NCI-H1436 treated with DMSO at 0.1 percent for 48 hours (cell line): ENCODE results near the gene ITGA6.
"Not testable (repeated sequence)": the region's sequence is repeated elsewhere in the genome, so short reads cannot be mapped to it uniquely, and the experiment has no call there.

Experiments
- DNase-seq: peaks from one replicate; lab custom pipeline; 2025; lab: John Stamatoyannopoulos, UW

The ITGA6 gene

DNA sequence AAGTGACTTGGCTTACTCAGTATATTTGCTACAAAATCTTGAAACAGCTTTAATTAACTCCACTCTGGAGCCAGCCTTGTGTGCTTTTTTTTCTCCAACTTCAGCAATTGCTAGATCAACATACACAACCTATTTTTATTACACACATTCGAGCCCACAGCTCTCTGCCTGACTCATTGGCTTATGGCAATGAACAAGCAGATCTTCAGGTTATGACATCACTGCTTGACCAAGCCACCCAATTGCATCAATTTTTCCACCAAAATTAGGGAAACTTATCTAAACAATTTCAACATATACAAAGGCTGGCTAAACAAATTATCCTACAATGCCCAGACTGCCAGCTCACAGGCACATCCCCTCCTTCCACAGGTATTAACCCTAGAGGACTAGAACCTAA, 88.9 kb downstream of the ITGA6 start:
- no peak for DNase-seq

GRCh38 chr2:172518995-172519394, 91.6 kb downstream of the ITGA6 start:
- no peak for DNase-seq

DNA sequence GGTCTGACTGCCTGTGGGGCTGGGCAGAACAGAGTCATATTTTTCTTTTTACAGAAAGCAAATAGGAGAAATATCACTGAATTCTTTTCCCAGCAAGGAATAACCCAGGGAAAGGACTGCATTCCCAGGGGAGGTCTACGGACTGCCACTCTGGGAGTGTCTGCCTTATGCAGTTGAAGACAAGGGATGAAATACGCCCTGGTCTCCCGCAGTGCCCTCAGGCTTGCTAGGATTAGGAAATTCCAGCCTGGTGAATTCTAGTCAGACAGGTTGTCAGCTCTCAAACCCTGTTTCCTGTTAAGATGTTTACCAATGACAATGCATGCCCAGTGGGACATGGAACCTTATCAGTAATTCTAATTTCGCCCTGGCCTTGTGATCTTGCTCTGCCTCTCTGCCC, 98.2 kb downstream of the ITGA6 start:
- DNase-seq, result no peak

DNA sequence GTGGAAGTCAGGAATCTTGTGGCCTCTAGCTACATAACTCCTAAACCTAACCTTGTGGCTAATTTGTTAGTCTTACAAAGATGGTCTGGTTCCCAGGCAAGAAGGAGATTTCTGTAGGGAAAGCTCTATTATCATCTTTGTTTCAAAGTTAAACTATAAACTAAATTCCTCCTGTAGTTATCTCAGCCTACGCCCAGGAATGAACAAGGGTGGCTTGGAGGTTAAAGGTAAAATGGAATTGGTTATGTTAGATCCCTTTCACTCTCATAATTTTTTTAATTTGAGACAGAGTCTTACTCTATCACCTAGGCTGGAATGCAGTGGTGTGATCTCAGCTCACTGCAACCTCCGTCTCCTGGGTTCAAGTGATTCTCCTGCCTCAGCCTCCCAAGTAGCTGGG, 103.9 kb downstream of the ITGA6 start:
- no peak for DNase-seq

- not testable (repeated sequence) for DNase-seq
These were observed 105.1 kb downstream of the ITGA6 start for GRCh38 chr2:172532461-172532860.

- DNase-seq, result no peak
These were observed 106.3 kb downstream of the ITGA6 start for GRCh38 chr2:172533687-172534086.

GRCh38 chr2:172535119-172535518, 107.7 kb downstream of the ITGA6 start:
- DNase-seq, result no peak

DNA sequence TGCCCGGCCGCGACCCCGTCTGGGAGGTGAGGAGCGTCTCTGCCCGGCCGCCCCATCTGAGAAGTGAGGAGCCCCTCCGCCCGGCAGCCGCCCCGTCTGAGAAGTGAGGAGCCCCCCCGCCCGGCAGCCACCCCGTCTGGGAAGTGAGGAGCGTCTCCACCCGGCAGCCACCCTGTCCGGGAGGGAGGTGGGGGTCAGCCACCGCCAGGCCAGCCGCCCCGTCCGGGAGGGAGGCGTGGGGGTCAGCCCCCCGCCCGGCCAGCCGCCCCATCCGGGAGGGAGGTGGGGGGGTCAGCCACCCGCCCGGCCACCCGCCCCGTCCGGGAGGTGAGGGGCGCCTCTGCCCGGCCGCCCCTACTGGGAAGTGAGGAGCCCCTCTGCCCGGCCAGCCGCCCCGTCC, 110.5 kb downstream of the ITGA6 start:
- DNase-seq, result not testable (repeated sequence)

- no peak for DNase-seq
These were observed 112.4 kb downstream of the ITGA6 start for GRCh38 chr2:172539767-172540166.

DNA sequence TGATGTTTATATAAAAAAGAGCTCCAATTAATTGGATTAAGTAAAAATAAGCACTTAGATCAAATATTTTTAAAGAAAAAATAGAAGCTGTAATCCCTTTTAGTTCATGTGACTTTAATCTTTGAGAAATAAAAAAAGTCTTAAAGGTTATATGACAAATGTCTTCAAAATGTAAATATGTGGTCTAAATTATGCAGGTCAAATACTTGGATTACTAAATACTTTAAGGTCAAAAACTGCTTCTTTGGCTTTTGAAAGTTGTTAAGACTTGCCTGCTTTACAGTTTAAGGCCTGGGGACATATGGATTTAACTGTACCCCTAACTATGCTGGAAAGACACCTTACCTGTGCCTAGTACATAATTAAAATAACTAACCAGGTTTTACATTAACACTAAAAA, 113.0 kb downstream of the ITGA6 start:
- no peak for DNase-seq

DNA sequence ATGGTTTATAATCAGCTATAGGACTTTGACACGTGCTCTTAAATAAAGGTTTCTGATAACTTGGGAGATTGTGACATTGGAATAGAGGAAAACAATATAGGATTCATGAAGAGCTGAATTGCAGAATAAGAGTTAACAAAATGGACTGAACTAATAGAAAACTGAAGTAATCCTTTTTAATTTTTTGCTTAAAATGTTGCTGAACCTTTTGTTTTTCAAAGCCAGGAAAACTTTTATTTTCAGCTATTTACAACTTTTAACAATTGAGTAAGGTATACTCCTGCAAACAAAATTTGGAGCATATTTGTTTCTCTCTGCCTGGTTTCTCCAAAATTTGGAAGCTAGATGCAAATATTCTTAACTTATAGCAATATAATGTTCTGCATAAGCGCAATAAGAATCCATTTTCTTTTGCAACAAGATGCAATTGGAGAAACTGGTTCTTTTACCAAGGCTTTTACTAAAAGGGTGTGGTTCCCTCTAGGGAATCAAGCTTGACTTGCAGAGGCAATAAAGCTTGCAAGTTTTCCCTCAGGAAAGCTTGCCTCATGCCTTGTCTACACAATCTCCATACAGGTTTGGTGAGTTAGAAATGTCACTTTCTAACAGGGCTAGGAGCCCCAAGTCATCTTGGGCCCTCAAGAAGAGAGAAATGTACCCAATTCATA, 118.2 kb downstream of the ITGA6 start:
- no peak for DNase-seq

DNA sequence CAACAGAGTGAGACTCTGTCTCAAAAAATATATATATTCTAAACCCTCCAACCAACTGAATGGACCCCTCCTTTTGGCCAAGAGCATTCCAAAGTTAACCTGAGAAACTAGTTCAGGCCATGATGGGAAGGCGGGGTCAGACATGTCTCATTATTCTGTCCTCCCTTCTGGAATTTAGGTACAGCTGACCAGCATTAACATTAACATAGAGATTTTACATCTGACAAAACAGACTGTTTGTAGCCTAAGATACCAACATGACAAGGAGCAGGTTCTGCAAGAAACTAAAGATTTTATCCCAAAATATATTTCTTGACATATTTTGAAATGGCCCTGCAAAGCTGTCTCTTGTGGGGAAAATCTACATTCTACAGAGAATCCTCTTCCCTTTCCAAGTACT, 121.7 kb downstream of the ITGA6 start:
- no peak for DNase-seq

DNA sequence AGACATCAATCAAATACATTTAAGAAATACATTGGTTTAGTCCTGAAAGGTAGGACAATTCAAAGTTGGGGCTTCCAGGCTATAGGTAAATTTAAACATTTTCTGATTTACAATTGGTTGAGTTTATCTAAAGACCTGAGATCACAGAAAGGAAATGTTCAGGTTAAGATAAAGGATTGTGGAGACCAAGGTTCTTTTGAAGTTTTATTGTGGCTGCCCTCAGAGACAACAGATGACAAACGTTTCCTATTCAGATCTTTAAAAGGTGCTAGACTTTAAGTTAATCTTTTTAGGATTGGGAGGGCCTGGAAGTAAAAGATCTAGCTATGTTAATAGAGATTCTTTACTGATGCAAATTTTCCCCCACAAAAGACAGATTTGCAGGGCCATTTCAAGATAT, 122.4 kb downstream of the ITGA6 start:
- DNase-seq, result not testable (repeated sequence)

DNA sequence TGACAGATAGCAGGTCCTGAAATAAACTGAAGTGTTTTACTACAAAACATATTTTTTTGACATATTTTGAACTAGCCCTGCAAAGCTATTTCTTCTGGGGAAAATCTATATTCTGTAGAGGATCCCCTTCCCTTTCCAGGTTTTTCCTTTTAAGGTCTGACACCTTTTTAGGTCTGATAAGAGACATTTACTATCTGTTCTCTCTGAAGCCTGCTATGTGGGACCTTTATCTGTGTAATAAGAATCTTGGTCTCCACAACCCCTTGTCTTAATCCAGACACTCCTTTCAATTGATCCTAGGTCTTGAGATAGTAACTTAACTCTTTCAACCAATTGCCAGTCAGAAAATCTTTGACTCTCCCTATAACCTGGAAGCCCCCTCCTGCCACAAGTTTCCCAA, 123.0 kb downstream of the ITGA6 start:
- DNase-seq, result no peak

GRCh38 chr2:172551271-172551670, 123.9 kb downstream of the ITGA6 start:
- DNase-seq, result no peak

DNA sequence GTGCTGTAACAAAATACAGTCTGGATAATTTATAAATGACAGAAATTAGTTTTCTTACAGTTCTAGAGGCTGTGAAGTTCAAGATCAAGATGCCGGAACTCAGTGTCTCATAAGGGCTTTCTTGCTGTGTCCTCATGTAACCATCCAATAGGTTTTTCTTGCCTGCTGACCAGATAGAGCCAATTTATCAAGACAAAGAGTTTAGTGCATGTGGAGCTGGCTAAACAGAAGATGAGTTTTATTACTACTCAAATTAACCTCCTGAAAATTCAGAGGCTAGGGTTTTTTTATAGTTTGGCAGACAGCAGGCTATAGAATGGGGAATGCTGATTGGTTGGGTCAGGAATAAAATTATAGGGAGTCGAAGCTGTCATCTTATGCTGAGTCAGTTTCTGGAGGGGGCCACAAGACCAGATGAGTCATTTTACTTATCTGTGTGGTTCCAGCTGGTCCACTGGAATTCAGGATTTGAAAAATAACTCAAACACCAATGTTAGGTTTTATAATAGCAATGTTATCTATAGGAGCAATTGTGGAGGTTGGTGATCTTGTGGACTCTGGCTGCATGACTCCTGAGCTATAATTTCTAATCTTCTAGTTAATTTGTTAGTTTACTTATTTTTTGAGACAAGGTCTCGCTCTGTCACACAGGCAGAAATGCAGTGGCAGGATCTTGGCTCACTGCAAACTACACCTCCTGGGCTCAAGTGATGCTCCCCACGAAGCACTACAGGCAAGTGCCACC, 125.3 kb downstream of the ITGA6 start:
- DNase-seq, result no peak

- no peak for DNase-seq
These were observed 127.2 kb downstream of the ITGA6 start for GRCh38 chr2:172554352-172555271.

GRCh38 chr2:172555272-172555521, 127.8 kb downstream of the ITGA6 start:
- no peak for DNase-seq
